Measurements from ENCODE around the gene SLC22A23.
A peak's percentile ranks its signal among the peaks of the same experiment; 100 is the strongest.

DNA sequence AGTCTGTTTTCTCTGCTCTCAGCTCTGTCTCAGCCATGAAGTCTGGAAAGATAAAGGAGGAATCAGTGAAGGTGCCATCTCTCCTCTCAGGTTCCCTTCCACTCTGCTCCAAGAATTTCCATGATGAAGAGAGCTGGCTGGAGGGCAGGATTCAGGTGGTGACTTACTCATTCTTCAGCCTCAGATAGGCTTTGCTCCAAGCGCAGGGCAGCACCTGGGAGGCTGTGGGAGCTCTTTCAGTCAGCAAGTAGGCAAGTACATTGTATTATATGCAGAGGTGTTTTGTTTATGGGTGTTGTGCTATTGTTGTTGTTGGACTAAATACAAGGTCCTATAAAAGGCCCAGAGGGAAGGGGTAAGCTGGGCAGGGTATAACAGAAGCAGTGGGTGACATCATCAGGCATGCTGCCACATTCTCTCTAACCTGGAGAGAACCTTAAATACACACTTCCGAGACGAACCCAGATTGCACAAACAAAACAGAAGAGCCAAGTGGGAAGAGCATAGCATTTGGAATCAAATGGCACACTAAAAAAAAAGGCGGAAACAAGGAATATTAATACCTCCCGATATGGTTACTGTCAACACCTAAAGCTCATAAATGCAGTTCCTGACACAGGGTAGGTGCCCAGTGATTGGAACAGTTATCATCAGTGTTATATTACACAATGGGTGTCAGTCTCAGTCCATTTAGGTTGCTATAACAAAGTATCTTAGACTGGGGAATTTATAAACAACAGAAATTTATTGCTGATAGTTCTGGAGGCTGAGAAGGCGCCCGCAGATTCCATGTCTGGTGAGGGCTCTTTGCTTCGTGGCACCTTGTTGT, 212.6 kb downstream of the SLC22A23 start:
- no peak for TF ChIP-seq CTCF (IDR thresholded peaks at IDR 0.05; ENCODE audit: low read depth, low read length, missing input control)
- TF ChIP-seq RAD21 (IDR thresholded peaks at IDR 0.05), result no peak
- no peak for TF ChIP-seq TAF1 (conservative IDR thresholded peaks at IDR 0.05)
- TF ChIP-seq, protein P1, sequence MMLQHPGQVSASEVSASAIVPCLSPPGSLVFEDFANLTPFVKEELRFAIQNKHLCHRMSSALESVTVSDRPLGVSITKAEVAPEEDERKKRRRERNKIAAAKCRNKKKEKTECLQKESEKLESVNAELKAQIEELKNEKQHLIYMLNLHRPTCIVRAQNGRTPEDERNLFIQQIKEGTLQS (IDR thresholded peaks at IDR 0.05), result peak; percentile 50
- TF ChIP-seq RXRA (IDR thresholded peaks at IDR 0.05), result no peak
- no peak for TF ChIP-seq EGR1 (IDR thresholded peaks at IDR 0.05; ENCODE audit: low read depth in 2 of 2)
- no peak for TF ChIP-seq REST (IDR thresholded peaks at IDR 0.05)
- TF ChIP-seq MAX (IDR thresholded peaks at IDR 0.05), result no peak
- no peak for TF ChIP-seq SP1 (IDR thresholded peaks at IDR 0.05)
- TF ChIP-seq, protein P2, sequence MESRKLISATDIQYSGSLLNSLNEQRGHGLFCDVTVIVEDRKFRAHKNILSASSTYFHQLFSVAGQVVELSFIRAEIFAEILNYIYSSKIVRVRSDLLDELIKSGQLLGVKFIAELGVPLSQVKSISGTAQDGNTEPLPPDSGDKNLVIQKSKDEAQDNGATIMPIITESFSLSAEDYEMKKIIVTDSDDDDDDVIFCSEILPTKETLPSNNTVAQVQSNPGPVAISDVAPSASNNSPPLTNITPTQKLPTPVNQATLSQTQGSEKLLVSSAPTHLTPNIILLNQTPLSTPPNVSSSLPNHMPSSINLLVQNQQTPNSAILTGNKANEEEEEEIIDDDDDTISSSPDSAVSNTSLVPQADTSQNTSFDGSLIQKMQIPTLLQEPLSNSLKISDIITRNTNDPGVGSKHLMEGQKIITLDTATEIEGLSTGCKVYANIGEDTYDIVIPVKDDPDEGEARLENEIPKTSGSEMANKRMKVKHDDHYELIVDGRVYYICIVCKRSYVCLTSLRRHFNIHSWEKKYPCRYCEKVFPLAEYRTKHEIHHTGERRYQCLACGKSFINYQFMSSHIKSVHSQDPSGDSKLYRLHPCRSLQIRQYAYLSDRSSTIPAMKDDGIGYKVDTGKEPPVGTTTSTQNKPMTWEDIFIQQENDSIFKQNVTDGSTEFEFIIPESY (IDR thresholded peaks at IDR 0.05), result no peak
- TF ChIP-seq YY1 (IDR thresholded peaks at IDR 0.05), result no peak
- no peak for TF ChIP-seq GABPA (IDR thresholded peaks at IDR 0.05 in 1 of 2, conservative IDR thresholded peaks at IDR 0.05 in 1 of 2)
- peak; percentile 14 to 48 for TF ChIP-seq JUND (IDR thresholded peaks at IDR 0.05)
- no peak for TF ChIP-seq NR2F2 (IDR thresholded peaks at IDR 0.05)
